T47D (cell line): ENCODE measurements around the gene SSBP2.
"Not testable (repeated sequence)": the region's sequence is repeated elsewhere in the genome, so short reads cannot be mapped to it uniquely, and the experiment has no call there.

Experiments
- DNase-seq, 2 experiments: peaks; one replicate each; pipeline versions ENCODE4 v3.0.0 to v3.0.0-alpha.2; 2011 to 2012; ENCODE audit warnings: low read depth in 1 of 2, low spot score in 1 of 2
- JUND ChIP-seq: IDR thresholded peaks from 2 replicates; pipeline ENCODE4 v1.6.1; 2012; ENCODE audit warnings: low read depth
- in situ Hi-C: cut with HindIII; loops from 2 replicates; pipeline ENCODE4 v1.10.0; 2016; ENCODE audit warnings: low sequenced_read_pairs, low pct_unique_long_range_greater_than_20kb

SSBP2 gene

DNA sequence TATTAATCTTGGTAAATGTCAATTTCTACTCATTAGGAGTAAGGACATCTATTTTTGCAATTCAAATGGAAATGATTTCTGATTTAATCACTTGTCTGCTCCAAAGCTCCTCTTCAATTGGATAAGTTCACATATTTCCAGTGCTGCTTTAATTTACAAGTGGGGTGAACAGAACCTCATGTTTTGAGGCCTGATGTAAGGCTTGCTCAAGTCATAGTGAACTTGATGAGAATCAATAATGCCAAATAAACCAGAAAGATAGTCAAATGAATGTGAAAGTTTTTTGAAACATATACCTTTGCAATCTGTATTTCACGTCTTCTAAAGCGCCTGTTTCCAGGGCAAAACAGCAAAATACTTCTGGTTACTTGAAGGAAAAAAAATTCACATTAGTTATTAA is 341.5 kb downstream of the SSBP2 start:
- in situ Hi-C loops = no loop called here
- no peak for TF ChIP-seq JUND
- DNase-seq = no peak

DNA sequence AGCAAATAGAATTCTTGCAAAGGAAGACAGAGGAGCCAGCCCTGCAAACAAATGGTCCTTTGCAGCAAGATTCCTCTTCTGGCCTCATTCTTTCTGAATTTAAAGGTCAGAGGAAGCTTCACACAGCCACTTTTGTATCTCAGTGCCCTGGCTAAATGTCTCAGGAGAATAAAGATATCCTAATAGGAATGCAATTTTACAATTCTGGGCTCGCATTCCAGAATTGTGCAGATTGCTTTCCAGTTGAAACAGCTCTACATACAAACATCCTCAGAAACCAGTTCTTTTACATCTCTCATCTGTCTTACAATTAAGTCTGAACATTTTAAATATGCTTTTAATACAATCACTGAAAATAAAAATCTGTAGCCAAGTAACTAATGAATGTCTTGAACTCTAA is 342.4 kb downstream of the SSBP2 start:
- no peak for TF ChIP-seq JUND
- DNase-seq = no peak
- in situ Hi-C loops = no loop called here

DNA sequence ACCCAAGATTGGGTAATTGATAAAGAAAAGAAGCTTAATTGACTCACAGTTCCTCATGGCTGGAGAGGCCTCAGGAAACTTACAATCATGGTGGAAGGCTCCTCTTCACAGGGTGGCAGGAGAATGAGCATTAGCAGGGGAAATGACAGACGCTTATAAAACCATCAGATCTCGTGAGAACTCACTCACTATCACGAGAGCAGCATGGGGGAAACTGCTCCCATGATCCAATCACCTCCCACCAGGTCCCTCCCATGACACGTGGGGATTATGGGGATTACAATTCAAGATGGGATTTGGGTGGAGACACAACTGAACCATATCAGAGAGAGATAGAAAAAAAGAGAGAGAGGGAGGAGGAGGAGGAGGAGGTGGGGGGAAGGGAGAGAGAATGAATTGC is 343.1 kb downstream of the SSBP2 start:
- DNase-seq, in situ Hi-C loops: not testable (repeated sequence)

DNA sequence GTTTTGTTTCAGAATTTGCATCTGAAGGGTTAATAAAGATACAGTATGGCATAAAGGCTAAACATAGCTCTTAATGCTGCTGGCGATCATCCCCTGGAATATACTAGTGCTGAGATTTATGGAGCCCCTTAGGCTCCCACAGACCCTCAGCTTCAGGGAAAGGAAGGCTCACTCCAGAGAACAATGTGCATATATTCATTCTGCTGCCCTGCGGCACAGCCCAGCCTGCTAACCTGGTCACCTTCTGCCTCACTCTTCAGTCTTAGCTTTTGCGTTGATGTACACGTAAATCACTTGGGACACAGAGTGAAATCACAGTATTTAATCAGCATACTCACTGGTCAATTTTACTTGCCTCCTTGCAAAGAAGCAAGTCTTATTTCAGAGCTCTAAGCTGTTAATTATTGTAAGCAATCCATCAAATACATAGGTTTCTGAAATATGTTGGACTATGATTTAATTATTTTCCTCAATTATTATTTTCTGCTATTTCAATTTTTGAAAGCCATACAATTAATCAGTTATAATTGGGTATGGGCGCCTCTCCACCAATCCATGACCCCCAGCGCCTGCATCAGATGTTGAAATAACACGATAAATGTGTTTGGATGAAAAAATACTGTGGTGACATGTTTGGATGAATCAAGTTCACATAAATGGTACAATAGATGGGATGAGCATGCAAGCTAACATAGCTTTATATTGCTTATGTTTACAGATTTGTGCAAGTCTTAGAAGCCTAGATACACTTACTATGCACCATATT is 345.6 kb downstream of the SSBP2 start:
- no peak for DNase-seq
- no peak for TF ChIP-seq JUND
- in situ Hi-C loops = no loop called here

DNA sequence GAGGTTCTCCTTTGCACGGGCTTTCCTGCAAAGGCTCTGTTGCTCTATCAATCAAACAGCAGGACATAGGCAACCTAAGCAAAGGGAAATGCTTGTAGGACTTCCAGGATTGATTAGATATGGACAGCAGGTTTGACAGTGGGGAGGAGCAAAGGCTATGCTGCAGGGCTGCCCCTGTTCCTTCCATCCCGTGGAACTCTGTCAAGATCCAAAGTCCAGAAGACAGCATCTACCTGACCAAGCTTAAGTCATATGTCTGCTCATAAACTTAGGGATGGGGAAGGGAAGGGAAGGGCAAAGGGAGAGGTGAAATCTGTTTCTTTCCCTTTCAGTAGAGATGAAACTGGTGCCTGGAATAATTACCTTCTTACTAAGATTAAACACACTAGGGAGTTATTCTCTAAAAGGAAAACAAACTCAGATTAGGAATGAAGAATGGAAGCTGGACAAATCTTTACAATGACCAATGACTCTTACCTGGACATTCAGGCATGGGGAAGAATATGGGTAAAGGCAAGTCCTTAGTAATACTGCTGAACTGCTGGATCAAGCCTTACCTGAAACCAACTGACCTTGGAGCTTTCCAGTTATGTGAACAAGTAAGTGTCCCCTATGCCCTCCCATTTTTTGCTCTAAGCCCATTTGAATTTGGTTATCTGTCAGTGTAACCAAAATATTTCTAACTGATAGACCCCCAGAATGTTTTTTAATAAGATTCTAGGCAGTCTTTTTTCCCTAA is 348.5 kb downstream of the SSBP2 start:
- DNase-seq = no peak
- in situ Hi-C loops = no loop called here
- no peak for TF ChIP-seq JUND

DNA sequence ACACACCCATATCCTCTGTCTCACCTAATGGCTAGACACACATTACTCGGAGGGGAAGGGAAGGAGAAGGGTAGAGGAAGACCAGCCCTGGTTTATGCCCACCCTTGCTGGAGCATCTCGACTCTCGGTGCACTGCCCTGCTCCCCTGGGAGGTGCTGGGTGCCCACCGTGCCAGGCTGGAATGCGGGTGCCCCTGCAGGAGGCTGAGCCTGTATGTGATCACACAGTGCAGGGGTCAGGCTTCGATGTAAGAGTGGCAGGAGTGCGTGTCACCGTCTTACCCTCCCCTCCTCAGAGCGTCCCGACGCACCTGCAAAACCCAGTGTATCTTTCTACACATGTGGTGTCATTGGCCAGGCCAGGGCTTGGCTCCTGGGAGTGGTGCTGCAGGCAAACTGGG is 349.6 kb downstream of the SSBP2 start:
- in situ Hi-C loops = no loop called here
- TF ChIP-seq JUND = no peak
- DNase-seq = no peak

DNA sequence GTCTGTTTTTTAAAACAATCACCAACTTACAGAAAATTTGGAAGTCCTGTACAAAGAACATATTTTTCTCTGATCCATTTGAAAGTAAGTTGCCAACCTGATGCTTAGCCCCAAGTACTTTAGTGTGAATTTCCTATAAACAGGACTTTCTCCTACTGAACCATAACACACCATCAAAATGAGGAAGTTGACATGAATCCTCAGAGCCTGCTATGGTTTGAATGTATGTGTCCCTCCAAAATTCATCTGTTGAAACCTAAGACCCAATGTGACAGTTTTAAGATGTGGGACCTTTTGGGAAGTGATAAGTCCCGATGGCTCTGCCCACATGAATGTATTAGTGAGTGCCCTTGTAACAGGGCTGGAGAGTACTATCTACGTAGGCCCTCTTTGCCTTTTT is 350.5 kb downstream of the SSBP2 start:
- in situ Hi-C loops = no loop called here
- no peak for TF ChIP-seq JUND
- DNase-seq = no peak

DNA sequence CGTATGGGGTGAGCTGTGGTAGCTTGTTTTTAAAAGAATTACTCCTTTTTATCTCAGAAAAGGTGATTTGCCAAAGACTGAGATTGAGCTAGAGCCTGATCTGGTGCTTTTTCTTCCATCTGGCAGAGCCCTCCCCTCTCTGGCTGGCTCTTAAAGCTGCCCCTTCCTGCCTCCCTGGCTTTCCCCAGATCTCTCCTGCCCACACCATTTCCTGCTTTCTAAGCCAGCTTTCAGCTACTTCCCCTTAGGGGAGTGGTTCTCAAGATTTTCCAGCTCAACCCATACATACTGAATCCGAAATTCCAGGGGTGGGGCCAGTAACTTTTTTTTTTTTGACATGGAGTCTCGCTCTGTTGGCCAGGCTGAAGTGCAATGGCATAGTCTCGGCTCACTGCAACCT is 352.2 kb downstream of the SSBP2 start:
- no peak for TF ChIP-seq JUND
- DNase-seq = no peak
- in situ Hi-C loops = no loop called here

DNA sequence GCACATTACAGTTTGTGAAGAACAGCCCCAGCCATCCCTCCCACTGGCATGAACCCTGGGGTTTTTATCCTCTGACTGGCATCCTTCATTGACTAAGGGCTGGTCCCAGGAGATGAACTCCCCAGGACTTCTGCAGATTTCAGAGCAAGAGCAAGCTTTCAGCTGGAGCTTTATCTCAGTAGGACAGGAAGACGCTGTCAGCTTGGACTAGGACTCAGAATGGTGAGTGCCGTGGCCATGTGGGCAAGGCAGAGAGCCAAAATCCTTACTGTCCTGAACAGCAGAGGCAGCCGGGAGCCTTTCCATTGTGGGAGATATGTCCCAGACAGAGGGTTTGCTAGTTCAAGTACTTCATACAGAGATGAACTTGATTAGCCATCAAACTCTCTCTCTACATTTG is 353.7 kb downstream of the SSBP2 start:
- in situ Hi-C loops = no loop called here
- no peak for DNase-seq
- no peak for TF ChIP-seq JUND

DNA sequence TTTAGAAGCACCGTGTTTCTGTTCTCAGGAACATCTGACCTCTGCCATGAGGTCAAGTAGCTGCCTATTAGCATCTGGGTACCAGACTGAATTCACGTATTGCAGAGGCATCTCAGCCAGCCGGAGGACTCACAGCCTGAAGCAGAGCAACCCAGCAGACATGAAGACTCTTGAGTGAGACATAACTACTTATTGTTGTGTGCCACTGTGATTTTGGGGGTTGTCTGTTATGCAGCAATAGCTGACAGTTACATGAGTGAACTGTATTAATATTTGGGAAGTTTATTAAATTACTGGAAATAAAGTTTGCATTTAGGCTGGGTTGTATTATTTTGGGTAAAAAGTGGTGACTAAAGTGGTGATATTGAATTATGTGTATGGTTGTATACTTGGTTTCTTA is 355.6 kb downstream of the SSBP2 start:
- in situ Hi-C loops = no loop called here
- TF ChIP-seq JUND = no peak
- no peak for DNase-seq

DNA sequence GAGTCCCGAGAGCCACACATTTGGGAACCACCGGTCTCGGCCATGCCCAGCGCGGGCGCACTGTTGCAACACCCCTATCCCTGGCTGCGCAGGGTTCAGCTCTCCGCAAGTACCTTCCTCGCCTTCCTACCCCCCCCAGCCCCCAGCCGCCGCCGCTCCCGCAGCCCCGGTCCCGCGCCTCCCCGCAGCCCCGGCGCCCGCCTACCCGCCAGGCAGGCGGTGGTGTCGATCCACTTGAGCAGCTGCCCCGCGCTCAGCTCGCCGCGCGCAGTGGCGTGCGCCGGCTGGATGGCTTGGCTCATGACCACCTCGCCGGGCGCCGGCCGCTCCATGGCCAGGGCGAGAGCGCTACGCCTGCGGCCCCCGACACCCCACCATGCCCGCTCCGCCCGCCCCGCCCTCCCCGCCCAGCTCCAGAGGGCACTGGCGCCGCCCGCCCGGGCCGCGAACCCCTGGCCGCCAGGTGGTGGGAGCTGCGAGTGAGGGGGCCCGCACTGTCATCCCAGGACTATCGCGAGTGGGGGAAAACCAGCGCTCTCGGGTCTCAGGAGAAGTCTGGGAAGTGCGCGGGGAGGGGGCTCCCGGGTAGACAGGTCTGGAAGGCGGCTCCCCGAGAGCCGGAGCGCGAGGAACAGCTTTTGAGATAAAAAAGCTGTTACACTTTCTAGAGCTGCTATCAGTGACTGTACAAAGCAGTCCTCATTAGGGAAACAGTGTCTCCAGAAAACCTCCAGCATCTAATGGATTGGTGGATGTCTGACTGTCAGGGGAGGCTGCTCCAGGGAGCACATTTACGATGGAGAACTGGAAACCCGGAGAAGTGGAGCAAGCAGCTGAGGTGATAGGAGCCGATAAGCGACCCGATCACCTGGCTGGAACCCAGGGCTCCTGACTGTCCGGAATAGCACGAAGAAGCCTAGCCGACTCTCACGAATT is 356.8 kb downstream of the SSBP2 start, which contains the start of gene ACOT12:
ACOT12 (minus strand) TSS at position 352 of the 936 bp plus-strand sequence; CDS start at position 332, 20 bp downstream.
- in situ Hi-C loops = no loop called here
- no peak for TF ChIP-seq JUND
- no peak for DNase-seq

DNA sequence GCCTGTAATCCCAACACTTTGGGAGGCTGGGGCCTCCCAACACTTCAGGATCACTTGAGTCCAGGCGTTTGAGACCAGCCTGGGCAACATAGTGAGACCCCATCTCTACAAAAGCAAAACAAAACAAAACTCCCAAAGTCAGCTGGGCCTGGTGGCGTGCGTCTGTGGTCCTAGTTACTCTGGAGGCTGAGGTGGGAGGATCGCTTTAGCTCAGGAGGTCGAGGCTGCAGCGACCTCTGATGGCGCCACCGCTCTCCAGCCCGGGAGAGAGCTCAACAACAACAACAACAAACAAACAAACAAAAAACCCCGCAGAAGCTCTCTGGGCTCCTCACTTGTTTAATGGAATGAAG is 357.5 kb downstream of the SSBP2 start:
- in situ Hi-C loops = no loop called here
- no peak for DNase-seq
- no peak for TF ChIP-seq JUND

DNA sequence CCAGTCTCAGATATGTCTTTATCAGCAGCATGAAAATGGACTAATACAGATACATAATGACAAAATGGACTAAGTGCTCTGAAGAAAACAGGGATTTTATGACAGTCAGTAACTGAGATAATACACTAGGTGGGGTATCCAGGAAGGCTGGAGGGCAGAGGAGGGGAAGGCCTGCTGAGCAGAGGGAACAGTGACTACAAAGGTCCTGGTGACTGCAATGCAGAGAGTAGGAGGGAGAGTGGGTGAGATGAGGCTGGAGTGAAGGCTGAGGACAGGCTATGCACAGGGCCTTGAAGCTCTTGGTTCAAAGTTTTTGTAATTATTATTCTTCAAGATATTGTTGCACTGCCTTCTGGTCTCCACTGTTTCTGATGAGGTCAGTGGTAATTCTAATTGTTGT is 361.9 kb downstream of the SSBP2 start:
- no peak for DNase-seq
- no peak for TF ChIP-seq JUND
- in situ Hi-C loops = no loop called here
